WTC11 (cell line): ENCODE data around the gene RASGEF1C. TPM values are rescaled to one million over a fixed set of nuclear protein-coding genes. Genes with fewer than 3 reads are reported as not detected.

Experiments used
- ATAC-seq: fragments of 200-7000 bp; cut with Tn5 transposase; 2 replicates; pipeline ENCODE4 v1.10.0; 2021; ENCODE audit warnings: mild to moderate bottlenecking, moderate library complexity
- CTCF ChIA-PET: fragments of 300-600 bp; sonication (Branson Sonifier 250); formaldehyde crosslinking; loops from one replicate; lab custom pipeline; 2021; ENCODE audit warnings: antibody characterized with exemption; lab: Charles Lee
- POLR2A ChIA-PET: fragments of 350-600 bp; sonication (Branson Sonifier 250); formaldehyde crosslinking; loops from one replicate; lab custom pipeline; 2021; ENCODE audit warnings: antibody characterized with exemption; lab: Charles Lee
- DNase-seq: peaks from one replicate; pipeline ENCODE4 v3.0.0; 2021; ENCODE audit warnings: low spot score
- H3K27ac Mint-ChIP-seq: 2 replicates; pipeline ENCODE4 v1.8.0; 2021; ENCODE audit warnings: mixed read lengths
- H3K27me3 Mint-ChIP-seq: 2 replicates; pipeline ENCODE4 v1.8.0; 2021; ENCODE audit warnings: low read depth, mild to moderate bottlenecking, moderate library complexity, mixed read lengths
- H3K36me3 Mint-ChIP-seq: 2 replicates; pipeline ENCODE4 v1.8.0; 2021; ENCODE audit warnings: mixed read lengths
- H3K4me1 Mint-ChIP-seq: 2 replicates; pipeline ENCODE4 v1.8.0; 2022; ENCODE audit warnings: mixed read lengths
- H3K4me3 Mint-ChIP-seq: 2 replicates; pipeline ENCODE4 v1.8.0; 2021; ENCODE audit warnings: mild to moderate bottlenecking, moderate library complexity, mixed read lengths
- H3K9me3 Mint-ChIP-seq: 2 replicates; pipeline ENCODE4 v1.8.0; 2021; ENCODE audit warnings: mixed read lengths
- ELF4 ChIP-seq: sonication (generic); formaldehyde crosslinking; IDR thresholded peaks from 2 replicates; pipeline ENCODE4 v1.8.1; 2022; ENCODE audit warnings: low read depth, mild to moderate bottlenecking, moderate library complexity, missing genetic modification reagents
- MXD4 ChIP-seq: fragments of 250-450 bp; sonication (Bioruptor Pico); IDR thresholded peaks from 2 replicates; pipeline ENCODE4 v1.8.0; 2021; ENCODE audit warnings: mild to moderate bottlenecking, moderate library complexity, borderline replicate concordance
- NFATC4 ChIP-seq: fragments of 250-450 bp; sonication (Bioruptor Pico); IDR thresholded peaks from 2 replicates; pipeline ENCODE4 v1.9.0; 2021; ENCODE audit warnings: mild to moderate bottlenecking
- NFE2L1 ChIP-seq: sonication (generic); formaldehyde crosslinking; IDR thresholded peaks from 2 replicates; pipeline ENCODE4 v1.8.1; 2023; ENCODE audit warnings: missing genetic modification reagents
- NR2C2 ChIP-seq: sonication (generic); formaldehyde crosslinking; IDR thresholded peaks from 2 replicates; pipeline ENCODE4 v1.8.0; 2022; ENCODE audit warnings: mild to moderate bottlenecking, missing genetic modification reagents
- PRRX2 ChIP-seq: fragments of 250-450 bp; sonication (Bioruptor Pico); IDR thresholded peaks from 2 replicates; pipeline ENCODE4 v1.8.0; 2021; ENCODE audit warnings: mild to moderate bottlenecking
- TCF7 ChIP-seq: sonication (generic); formaldehyde crosslinking; IDR thresholded peaks from 2 replicates; pipeline ENCODE4 v1.8.0; 2022; ENCODE audit warnings: mild to moderate bottlenecking, low read depth, missing genetic modification reagents, moderate library complexity
- TEAD4 ChIP-seq: sonication (generic); formaldehyde crosslinking; IDR thresholded peaks from 2 replicates; pipeline ENCODE4 v1.8.0; 2022; ENCODE audit warnings: mild to moderate bottlenecking, missing genetic modification reagents
- USF1 ChIP-seq: sonication (generic); formaldehyde crosslinking; IDR thresholded peaks from 2 replicates; pipeline ENCODE4 v1.8.0; 2022; ENCODE audit warnings: mild to moderate bottlenecking, missing genetic modification reagents
- ZNF317 ChIP-seq: sonication (generic); formaldehyde crosslinking; IDR thresholded peaks from 2 replicates; pipeline ENCODE4 v1.8.1; 2023; ENCODE audit warnings: low read depth, mild to moderate bottlenecking, moderate library complexity, missing genetic modification reagents, borderline replicate concordance
- ZNF416 ChIP-seq: fragments of 250-450 bp; sonication (Bioruptor Pico); IDR thresholded peaks from 2 replicates; pipeline ENCODE4 v1.9.0; 2021; ENCODE audit warnings: mild to moderate bottlenecking, inconsistent platforms
- ZNF423 ChIP-seq: fragments of 250-450 bp; sonication (Bioruptor Pico); IDR thresholded peaks from 2 replicates; pipeline ENCODE4 v2.1.2; 2022; ENCODE audit warnings: mild to moderate bottlenecking, moderate library complexity
- total RNA-seq: library from RNA; stranded (reverse); gene quantifications from 3 replicates; pipeline ENCODE4 v1.2.3, GENCODE V29; 2021
- TF ChIP-seq, protein P1 (sequence below): sonication (generic); formaldehyde crosslinking; IDR thresholded peaks from 2 replicates; pipeline ENCODE4 v1.8.0; 2022; ENCODE audit warnings: mild to moderate bottlenecking, missing genetic modification reagents
- TF ChIP-seq, protein P2 (sequence below): sonication (generic); formaldehyde crosslinking; IDR thresholded peaks from 2 replicates; pipeline ENCODE4 v1.8.0; 2022; ENCODE audit warnings: mild to moderate bottlenecking, missing genetic modification reagents
- TF ChIP-seq, protein P3 (sequence below): fragments of 250-450 bp; sonication (Bioruptor Pico); conservative IDR thresholded peaks from 2 replicates; pipeline ENCODE4 v1.9.0; 2021; ENCODE audit warnings: mild to moderate bottlenecking
- TF ChIP-seq, protein P4 (sequence below): sonication (generic); formaldehyde crosslinking; IDR thresholded peaks from 2 replicates; pipeline ENCODE4 v1.8.1; 2022; ENCODE audit warnings: mild to moderate bottlenecking, missing genetic modification reagents, moderate library complexity, borderline replicate concordance
- TF ChIP-seq, protein P5 (sequence below): fragments of 250-450 bp; sonication (Bioruptor Pico); IDR thresholded peaks from 2 replicates; pipeline ENCODE4 v2.1.2; 2022; ENCODE audit warnings: mild to moderate bottlenecking, moderate library complexity

The RASGEF1C gene
- total RNA-seq, 1 experiment from 2014 or later, result 0.96 TPM

- no peak overlapping the region for H3K27ac Mint-ChIP-seq
- DNase-seq (no peak), ATAC-seq (no peak)
- TF ChIP-seq TEAD4 (no peak), TCF7 (CRISPR knock-in tag) (no peak), NR2C2 (CRISPR knock-in tag) (no peak), ELF4 (no peak), NFE2L1 (CRISPR knock-in tag) (no peak), MXD4 (CRISPR knock-in tag) (no peak), ZNF416 (CRISPR knock-in tag) (no peak)
- TF ChIP-seq, protein P1, sequence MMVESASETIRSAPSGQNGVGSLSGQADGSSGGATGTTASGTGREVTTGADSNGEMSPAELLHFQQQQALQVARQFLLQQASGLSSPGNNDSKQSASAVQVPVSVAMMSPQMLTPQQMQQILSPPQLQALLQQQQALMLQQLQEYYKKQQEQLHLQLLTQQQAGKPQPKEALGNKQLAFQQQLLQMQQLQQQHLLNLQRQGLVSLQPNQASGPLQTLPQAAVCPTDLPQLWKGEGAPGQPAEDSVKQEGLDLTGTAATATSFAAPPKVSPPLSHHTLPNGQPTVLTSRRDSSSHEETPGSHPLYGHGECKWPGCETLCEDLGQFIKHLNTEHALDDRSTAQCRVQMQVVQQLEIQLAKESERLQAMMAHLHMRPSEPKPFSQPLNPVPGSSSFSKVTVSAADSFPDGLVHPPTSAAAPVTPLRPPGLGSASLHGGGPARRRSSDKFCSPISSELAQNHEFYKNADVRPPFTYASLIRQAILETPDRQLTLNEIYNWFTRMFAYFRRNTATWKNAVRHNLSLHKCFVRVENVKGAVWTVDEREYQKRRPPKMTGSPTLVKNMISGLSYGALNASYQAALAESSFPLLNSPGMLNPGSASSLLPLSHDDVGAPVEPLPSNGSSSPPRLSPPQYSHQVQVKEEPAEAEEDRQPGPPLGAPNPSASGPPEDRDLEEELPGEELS (CRISPR knock-in tag), result no peak
- TF ChIP-seq, protein P2, sequence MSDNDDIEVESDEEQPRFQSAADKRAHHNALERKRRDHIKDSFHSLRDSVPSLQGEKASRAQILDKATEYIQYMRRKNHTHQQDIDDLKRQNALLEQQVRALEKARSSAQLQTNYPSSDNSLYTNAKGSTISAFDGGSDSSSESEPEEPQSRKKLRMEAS (CRISPR knock-in tag), result no peak
- TF ChIP-seq, protein P3, sequence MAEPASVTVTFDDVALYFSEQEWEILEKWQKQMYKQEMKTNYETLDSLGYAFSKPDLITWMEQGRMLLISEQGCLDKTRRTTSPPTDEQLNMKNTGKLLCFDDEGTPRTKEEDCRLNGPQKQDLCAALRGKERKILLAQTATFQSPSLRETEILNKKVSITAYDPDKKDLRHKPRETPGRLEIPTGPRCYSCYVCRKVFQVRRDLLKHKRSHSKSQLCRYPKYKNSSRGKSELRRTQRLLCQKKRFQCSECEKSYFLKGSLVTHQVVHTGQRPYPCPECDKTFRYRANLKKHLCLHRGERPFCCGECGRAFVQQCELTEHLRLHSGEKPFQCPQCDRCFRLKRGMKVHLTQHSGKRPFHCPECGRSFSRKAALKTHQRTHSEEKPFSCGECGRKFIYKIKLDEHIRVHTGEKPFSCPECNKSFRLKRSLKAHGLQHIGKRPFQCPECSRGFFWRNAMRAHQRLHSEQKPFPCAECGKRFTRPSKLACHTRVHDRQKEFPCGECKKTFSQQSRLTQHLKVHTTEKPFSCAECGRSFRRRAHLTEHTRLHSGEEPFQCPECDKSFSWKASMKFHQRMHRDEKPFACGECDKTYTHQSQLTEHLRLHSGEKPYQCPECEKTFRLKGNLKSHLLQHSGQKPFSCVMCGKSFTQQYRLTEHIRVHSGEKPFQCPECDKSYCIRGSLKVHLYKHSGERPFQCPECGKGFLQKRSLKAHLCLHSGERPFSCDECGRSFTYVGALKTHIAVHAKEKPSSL (CRISPR knock-in tag), result no peak
- TF ChIP-seq, protein P4, sequence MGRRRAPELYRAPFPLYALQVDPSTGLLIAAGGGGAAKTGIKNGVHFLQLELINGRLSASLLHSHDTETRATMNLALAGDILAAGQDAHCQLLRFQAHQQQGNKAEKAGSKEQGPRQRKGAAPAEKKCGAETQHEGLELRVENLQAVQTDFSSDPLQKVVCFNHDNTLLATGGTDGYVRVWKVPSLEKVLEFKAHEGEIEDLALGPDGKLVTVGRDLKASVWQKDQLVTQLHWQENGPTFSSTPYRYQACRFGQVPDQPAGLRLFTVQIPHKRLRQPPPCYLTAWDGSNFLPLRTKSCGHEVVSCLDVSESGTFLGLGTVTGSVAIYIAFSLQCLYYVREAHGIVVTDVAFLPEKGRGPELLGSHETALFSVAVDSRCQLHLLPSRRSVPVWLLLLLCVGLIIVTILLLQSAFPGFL (CRISPR knock-in tag), result no peak
- peaks cover 3% of the 10 kb centered on the region; the same call in 1 of the 2 replicates for H3K27me3 Mint-ChIP-seq
- H3K4me1 Mint-ChIP-seq, result no peaks in the 10 kb centered on the region
- peaks cover 37% of the 10 kb centered on the region for H3K9me3 Mint-ChIP-seq
- H3K36me3 Mint-ChIP-seq, result peaks cover 86% of the 10 kb centered on the region
- POLR2A ChIA-PET, result no interaction called here
- CTCF ChIA-PET, result no interaction called here
- H3K4me3 Mint-ChIP-seq, result no peak overlapping the region
These were observed 41.3 kb upstream of the RASGEF1C start for GRCh38 chr5:180250329-180250728.

DNA sequence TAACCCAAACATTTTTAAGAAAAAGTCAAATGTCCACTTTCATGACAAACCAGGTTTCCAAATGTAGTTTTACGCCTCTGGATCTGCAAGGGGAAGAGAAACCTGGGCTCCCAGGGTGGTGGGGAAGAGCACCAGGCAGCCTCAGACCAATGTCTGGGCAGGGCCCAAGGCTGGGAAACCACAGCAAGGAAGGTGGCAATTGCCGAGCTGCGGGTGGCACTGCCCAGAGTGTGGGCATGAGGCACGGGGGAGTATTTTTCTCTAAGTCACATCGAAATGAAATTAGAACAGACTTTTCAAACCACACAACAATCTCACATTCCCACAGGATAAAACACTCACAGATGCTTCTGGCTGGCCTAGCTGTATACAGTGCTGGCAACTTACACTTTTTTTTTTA, 32.6 kb upstream of the RASGEF1C start:
- Mint-ChIP-seq H3K27me3 (no peaks in the 10 kb centered on the region), H3K9me3 (no peaks in the 10 kb centered on the region), H3K4me3 (no peak overlapping the region), H3K4me1 (no peaks in the 10 kb centered on the region), H3K36me3 (peaks cover 52% of the 10 kb centered on the region), H3K27ac (no peak overlapping the region)
- TF ChIP-seq TEAD4 (no peak), NFATC4 (CRISPR knock-in tag) (no peak), PRRX2 (CRISPR knock-in tag) (no peak), ZNF317 (CRISPR knock-in tag) (no peak), MXD4 (CRISPR knock-in tag) (no peak), USF1 (CRISPR knock-in tag) (no peak), ZNF423 (CRISPR knock-in tag) (no peak)
- TF ChIP-seq, protein P4 (CRISPR knock-in tag), result no peak
- TF ChIP-seq, protein P5, sequence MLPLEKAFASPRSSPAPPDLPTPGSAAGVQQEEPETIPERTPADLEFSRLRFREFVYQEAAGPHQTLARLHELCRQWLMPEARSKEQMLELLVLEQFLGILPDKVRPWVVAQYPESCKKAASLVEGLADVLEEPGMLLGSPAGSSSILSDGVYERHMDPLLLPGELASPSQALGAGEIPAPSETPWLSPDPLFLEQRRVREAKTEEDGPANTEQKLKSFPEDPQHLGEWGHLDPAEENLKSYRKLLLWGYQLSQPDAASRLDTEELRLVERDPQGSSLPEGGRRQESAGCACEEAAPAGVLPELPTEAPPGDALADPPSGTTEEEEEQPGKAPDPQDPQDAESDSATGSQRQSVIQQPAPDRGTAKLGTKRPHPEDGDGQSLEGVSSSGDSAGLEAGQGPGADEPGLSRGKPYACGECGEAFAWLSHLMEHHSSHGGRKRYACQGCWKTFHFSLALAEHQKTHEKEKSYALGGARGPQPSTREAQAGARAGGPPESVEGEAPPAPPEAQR, result no peak
- POLR2A ChIA-PET, result no interaction called here
- DNase-seq (no peak), ATAC-seq (no peak)
- CTCF ChIA-PET, result no interaction called here
